RWPE1 (cell line): ENCODE results near the gene SH3PXD2A.

Experiments
- CTCF ChIA-PET: fragments of 350-600 bp; sonication (Branson Sonifier 250); formaldehyde crosslinking; extraction: SDS; loops from one replicate; lab custom pipeline; 2021; lab: Yijun Ruan, JAX
- POLR2A ChIA-PET: fragments of 400-600 bp; formaldehyde crosslinking; extraction: SDS; loops from one replicate; lab custom pipeline; 2020; ENCODE audit warnings: antibody characterized with exemption; ENCODE audit not compliant: low non-redundant PET; lab: Yijun Ruan, JAX
- DNase-seq: peaks from one replicate; pipeline ENCODE4 v3.0.0; 2012; ENCODE audit warnings: low spot score
- H3K27ac ChIP-seq: fragments of 450-650 bp; 2 replicates; pipeline ENCODE4 v1.5.1; 2017
- TF ChIP-seq, protein P1 (sequence below): fragments of 450-650 bp; conservative IDR thresholded peaks from 2 replicates; pipeline ENCODE4 v1.5.1; 2017; ENCODE audit warnings: low read depth, mild to moderate bottlenecking

The SH3PXD2A gene

DNA sequence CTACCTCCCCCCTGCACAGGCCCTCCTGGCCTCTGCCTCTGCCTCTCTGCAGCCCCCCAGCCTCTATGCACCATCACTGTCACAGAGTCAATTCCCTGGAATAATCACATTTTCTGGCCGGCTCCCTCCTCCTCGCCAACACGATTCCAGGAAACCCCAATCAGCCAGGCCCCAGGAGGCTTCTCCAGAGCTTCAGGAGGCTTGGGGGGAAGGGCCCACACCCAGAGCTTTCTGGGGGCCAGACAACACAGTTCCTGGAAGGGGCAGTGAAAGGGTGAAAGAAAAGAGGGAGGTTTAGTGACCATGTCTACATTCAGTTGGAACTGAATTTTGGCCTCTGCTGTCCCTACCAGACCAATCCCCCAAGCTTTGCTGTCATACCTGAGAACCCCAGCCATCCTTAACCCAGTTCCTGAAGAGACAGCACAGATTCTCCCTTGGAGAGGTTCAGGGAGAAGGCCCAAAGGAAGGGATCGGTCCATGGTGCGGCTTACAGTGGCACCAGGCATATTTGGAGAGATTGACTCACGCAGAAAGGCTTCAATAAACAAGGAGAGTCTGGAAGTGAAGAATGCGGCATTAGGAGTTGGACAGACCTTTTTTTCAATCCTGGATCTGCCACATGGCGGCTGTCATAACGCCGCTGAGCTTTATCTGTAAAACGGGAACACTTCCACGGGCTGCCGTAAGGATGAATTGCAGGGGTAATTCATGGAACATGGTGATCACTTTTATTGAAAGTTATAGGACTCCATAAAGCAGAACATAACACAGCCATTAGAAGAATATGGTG is 272.8 kb downstream of the SH3PXD2A start:
- ChIA-PET CTCF (no interaction called here), POLR2A (no interaction called here)
- no peak overlapping the region for H3K27ac ChIP-seq

DNA sequence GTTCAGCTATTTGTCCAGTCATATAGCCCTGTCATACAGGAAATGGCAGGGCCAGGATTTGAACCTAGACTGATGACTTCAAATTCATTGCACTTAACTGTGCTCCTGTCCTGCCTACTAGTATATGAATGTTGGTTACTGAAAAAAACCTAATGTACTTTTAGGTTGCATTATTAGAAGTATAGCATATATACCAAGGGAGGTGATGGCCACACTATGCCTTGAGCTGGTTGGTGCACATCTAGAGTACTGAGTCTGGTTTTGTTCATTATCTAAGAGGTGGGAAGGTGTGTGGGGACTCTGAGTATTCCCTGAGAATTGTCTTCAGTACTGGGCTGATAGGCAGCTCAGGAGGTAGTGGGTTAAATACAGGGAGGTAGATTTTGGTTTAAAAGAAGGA is 273.9 kb downstream of the SH3PXD2A start:
- H3K27ac ChIP-seq, result no peak overlapping the region
- POLR2A ChIA-PET, result interaction anchor here (0.6 kb wide), 1 partner anchor 112 kb away, joined by 3 read pairs; no protein-coding TSS in a partner anchor
- TF ChIP-seq, protein P1, sequence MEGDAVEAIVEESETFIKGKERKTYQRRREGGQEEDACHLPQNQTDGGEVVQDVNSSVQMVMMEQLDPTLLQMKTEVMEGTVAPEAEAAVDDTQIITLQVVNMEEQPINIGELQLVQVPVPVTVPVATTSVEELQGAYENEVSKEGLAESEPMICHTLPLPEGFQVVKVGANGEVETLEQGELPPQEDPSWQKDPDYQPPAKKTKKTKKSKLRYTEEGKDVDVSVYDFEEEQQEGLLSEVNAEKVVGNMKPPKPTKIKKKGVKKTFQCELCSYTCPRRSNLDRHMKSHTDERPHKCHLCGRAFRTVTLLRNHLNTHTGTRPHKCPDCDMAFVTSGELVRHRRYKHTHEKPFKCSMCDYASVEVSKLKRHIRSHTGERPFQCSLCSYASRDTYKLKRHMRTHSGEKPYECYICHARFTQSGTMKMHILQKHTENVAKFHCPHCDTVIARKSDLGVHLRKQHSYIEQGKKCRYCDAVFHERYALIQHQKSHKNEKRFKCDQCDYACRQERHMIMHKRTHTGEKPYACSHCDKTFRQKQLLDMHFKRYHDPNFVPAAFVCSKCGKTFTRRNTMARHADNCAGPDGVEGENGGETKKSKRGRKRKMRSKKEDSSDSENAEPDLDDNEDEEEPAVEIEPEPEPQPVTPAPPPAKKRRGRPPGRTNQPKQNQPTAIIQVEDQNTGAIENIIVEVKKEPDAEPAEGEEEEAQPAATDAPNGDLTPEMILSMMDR, result no peak
- CTCF ChIA-PET, result no interaction called here
- no peak for DNase-seq

More for the DNA sequence above, 272.8 kb downstream of the SH3PXD2A start:
- no peak for DNase-seq
- TF ChIP-seq, protein P1, result no peak

DNA sequence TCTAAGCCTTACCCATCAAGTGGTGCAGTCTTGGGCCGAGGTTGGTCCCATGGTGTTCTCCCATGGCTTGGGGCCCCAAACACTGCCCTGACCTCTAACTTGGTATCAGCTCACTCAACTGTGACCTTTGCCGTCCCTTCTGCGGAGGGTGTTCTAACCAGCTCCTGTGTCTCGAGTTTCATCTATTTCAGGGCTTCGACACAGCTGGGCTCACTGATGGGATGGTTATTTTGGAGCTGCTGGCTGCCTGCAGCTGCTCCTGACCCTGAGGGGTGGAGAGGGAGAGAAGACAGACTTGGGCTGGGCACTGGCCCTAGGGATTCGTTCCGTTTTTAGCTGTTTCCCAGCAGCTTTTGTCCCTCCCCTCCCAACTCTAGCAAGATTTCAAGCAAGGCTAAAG is 274.9 kb downstream of the SH3PXD2A start:
- TF ChIP-seq, protein P1, result no peak
- POLR2A ChIA-PET, result no interaction called here
- DNase-seq, result no peak
- H3K27ac ChIP-seq, result no peak overlapping the region
- CTCF ChIA-PET, result no interaction called here

DNA sequence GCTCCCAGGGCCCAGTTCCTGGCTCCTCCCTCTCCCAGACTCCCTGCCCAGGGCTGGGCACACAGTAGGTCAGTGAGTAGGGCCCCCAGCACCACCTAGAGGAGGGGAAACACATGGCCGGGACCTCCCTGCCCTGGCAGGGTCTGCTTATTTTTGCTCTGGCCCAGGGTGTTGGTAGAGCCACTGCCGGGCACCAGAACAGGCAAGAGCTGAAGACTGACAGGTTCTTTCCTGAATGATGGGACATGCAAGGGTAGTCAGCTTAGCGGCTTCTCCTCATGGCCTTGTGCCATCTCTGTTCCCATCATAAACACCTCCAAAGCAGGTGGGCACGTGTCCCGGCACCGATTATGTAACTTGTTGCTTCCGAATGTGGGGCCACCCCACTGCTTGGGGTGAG is 275.4 kb downstream of the SH3PXD2A start:
- CTCF ChIA-PET, result no interaction called here
- no peak for DNase-seq
- TF ChIP-seq, protein P1, result no peak
- no peak overlapping the region for H3K27ac ChIP-seq
- POLR2A ChIA-PET, result no interaction called here

DNA sequence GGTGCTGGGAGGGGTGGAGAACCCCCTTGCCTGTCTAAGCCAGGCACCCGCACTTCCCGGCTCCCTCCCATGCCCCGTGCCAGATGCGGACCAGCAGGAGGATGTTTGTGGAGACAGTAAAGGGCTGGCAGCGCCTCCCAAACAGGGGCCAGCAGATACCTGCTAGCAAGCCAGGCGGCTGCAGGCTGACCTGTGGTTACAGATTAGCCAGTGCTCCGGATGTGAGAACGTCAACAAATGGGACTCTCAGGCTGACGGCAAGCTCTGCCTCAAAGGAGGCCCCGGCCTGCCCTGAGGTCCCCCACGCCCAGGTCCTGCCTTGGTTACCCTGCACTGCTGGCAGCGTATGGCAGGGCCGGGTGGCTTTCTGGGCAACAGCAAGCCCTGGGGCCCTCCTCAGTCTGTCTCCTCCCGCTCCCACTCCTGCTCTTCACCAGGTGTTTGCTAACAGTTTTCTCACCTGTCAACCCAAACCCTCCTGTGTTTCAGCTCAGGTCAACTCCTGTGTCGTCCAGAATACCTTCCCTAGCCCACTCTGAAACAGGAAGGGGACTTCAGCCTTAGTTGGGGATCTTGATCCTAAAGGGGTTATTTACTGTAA is 276.5 kb downstream of the SH3PXD2A start:
- no peak for DNase-seq
- no peak overlapping the region for H3K27ac ChIP-seq
- TF ChIP-seq, protein P1, result no peak
- POLR2A ChIA-PET, result no interaction called here
- CTCF ChIA-PET, result no interaction called here

DNA sequence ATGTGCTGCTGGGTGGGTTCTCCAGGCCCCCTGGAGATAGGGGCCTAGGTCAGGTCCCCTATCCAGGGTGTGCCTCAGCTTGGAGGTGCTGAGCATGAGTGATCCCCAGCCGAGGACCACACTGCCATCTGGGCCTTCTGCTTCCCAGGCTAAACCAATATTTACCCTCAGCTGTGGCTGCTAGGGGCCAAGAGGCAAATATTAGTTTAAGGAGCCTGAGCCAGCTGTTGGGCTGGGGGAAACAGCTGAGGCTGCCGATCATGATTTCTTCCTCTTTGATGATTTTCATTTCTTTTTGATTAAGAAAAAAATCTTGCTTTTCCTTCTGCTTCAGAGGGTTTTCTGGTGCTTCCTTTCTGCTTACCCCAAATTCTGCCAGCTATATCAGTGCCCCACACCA is 278.5 kb downstream of the SH3PXD2A start:
- ChIA-PET CTCF (interaction anchor here (0.7 to 0.8 kb wide), 2 partner anchors 13 to 14 kb away, joined by 3 to 4 read pairs; no protein-coding TSS in a partner anchor), POLR2A (no interaction called here)
- no peak overlapping the region for H3K27ac ChIP-seq
- DNase-seq, result no peak
- TF ChIP-seq, protein P1, result no peak
